Measurements from ENCODE around the gene SLC25A25. TPM values are rescaled to one million over a fixed set of nuclear protein-coding genes. Genes with fewer than 3 reads are reported as not detected.
A peak's percentile ranks its signal among the peaks of the same experiment; 100 is the strongest.

SLC25A25 gene
- total RNA-seq, 4 donors from 2014 or later, result 15.8 to 37.9 (median 24.1) TPM

DNA sequence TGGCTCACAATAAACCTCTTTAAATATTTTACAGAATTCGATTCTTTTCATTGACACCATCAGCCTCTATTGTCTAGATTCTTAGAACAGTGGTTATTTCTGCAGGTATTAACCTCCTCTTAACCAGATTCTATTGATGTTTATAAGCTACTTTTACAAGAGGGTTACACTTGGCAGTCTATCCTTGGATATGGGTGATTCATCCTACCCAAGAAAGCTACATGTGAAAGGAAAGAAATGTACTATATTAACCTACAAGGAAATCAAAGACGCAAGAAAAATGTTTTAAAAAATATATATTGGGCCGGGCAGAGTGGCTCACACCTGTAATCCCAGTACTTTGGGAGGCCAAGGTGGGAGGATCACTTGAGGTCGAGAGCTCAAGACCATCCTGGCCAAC is 16.7 kb downstream of the SLC25A25 start:
- TF ChIP-seq, protein P1, sequence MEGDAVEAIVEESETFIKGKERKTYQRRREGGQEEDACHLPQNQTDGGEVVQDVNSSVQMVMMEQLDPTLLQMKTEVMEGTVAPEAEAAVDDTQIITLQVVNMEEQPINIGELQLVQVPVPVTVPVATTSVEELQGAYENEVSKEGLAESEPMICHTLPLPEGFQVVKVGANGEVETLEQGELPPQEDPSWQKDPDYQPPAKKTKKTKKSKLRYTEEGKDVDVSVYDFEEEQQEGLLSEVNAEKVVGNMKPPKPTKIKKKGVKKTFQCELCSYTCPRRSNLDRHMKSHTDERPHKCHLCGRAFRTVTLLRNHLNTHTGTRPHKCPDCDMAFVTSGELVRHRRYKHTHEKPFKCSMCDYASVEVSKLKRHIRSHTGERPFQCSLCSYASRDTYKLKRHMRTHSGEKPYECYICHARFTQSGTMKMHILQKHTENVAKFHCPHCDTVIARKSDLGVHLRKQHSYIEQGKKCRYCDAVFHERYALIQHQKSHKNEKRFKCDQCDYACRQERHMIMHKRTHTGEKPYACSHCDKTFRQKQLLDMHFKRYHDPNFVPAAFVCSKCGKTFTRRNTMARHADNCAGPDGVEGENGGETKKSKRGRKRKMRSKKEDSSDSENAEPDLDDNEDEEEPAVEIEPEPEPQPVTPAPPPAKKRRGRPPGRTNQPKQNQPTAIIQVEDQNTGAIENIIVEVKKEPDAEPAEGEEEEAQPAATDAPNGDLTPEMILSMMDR (IDR thresholded peaks at IDR 0.05), result no peak
- TF ChIP-seq POLR2A (IDR thresholded peaks at IDR 0.05), result no peak
- H3K36me3 ChIP-seq, result peaks cover 0 to 4% (median 0%) of the 10 kb centered on the region in 3 donors
- no peaks in the 10 kb centered on the region for H3K9me3 ChIP-seq
- no peaks in the 10 kb centered on the region for H3K27me3 ChIP-seq
- no peak overlapping the region for H3K4me3 ChIP-seq
- no peak for DNase-seq
- H3K4me1 ChIP-seq, result peaks cover 15 to 68% (median 25%) of the 10 kb centered on the region in 3 donors
- H3K27ac ChIP-seq, result peak overlapping the region in 1 of 4 donors; percentile 10
- intact Hi-C loops (cut with DNase I), result no loop called here
- WGBS, 2 donors, result 87 to 88% methylated on average over 4 of the region's 4 CpGs

DNA sequence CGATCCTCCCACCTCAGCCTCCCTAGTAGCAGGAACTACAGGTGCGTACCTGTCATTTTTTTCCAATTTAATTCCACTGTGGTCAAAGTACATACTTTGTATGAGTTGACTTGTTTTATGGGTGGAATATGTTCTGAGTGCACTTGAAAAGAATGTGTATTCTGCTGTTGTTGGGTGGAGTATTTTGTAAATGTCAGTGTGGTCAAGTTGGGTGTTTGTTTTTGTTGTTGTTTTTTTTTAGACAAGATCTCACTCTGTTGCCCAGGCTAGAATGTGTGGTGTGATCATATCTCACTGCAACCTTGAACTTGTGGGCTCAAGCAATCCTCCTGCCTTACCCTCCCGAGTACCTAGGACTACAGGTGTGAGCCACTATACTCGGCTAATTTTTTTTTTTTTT is 17.9 kb downstream of the SLC25A25 start:
- no peak for DNase-seq
- H3K9me3 ChIP-seq, result no peaks in the 10 kb centered on the region
- no peaks in the 10 kb centered on the region for H3K27me3 ChIP-seq
- no peak overlapping the region for H3K27ac ChIP-seq
- peaks cover 0 to 4% (median 0%) of the 10 kb centered on the region in 3 donors for H3K36me3 ChIP-seq
- TF ChIP-seq, protein P1 (IDR thresholded peaks at IDR 0.05), result no peak
- TF ChIP-seq POLR2A (IDR thresholded peaks at IDR 0.05), result no peak
- H3K4me3 ChIP-seq, result no peak overlapping the region
- peaks cover 14 to 62% (median 20%) of the 10 kb centered on the region in 3 donors for H3K4me1 ChIP-seq
- WGBS, 2 donors, result 91 to 94% methylated on average over 4 of the region's 4 CpGs
- intact Hi-C loops (cut with DNase I), result no loop called here

DNA sequence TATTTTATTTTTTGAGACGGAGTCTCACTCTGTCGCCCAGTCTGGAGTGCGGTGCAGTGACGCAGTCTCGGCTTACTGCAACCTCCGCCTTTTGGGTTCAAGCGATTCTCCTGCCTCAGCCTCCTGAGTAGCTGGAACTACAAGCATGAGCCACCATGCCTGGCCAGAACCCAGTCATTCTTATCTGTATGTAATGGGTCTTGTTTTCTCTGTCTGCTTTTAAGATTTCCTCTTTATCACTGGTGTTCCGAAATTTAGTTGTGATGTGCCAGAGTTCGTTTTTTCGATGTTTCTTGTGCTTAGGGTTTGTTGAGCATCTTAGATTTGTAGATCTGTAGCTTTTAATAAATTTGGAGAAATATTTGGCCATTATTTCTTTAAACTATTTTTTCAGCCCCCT is 19.2 kb downstream of the SLC25A25 start:
- no peak overlapping the region for H3K27ac ChIP-seq
- intact Hi-C loops (cut with DNase I), result no loop called here
- WGBS, 2 donors, result 72 to 79% methylated on average over 10 of the region's 10 CpGs
- no peaks in the 10 kb centered on the region for H3K9me3 ChIP-seq
- no peak overlapping the region for H3K4me3 ChIP-seq
- H3K27me3 ChIP-seq, result no peaks in the 10 kb centered on the region
- DNase-seq, result no peak
- H3K4me1 ChIP-seq, result peaks cover 15 to 62% (median 20%) of the 10 kb centered on the region in 3 donors
- TF ChIP-seq, protein P1 (IDR thresholded peaks at IDR 0.05), result no peak
- no peak for TF ChIP-seq POLR2A (IDR thresholded peaks at IDR 0.05)
- peaks cover 0 to 4% (median 0%) of the 10 kb centered on the region in 3 donors for H3K36me3 ChIP-seq

DNA sequence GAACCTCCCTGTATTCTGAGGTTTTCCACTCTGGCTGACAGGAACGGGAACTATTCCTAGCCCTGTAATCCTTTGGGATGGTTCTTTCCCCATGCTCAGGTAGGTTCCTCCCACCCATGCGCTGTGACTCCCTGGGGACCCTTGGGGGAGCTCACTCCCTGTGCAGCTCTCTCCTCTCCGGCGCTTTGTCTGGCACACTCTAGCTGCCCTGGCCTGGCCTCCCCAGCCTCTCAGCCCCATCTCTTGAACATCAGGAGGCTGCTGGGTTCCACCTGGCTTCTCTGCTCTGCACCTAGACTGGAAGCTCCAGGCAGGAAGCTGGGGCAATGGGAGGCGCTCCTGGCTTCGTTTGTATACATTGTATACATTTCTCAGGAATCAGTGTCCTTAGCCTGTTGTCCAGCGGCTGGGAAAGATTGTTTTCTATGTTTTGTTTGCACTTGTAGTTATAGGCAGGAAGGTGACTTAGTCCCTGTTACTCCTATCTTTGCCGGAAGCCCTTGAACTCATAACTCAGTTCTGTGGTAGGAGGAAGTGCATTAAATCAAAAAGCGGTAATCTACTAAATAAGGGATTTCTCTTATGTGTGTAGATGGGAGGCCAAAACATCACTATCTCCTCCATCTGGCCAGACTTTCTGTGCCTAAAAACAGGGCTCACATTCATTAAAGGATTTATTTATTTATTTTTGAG is 20.4 kb downstream of the SLC25A25 start:
- intact Hi-C loops (cut with DNase I), result no loop called here
- Histone ChIP-seq H3K4me1 (peaks cover 22 to 63% (median 25%) of the 10 kb centered on the region in 3 donors), H3K36me3 (peaks cover 0 to 4% (median 0%) of the 10 kb centered on the region in 3 donors), H3K4me3 (no peak overlapping the region), H3K27ac (no peak overlapping the region), H3K9me3 (no peaks in the 10 kb centered on the region), H3K27me3 (no peaks in the 10 kb centered on the region)
- TF ChIP-seq POLR2A (IDR thresholded peaks at IDR 0.05), result no peak
- TF ChIP-seq, protein P1 (IDR thresholded peaks at IDR 0.05), result no peak
- 76 to 86% methylated on average over 5 to 9 of the region's 9 CpGs for WGBS, 2 donors
- DNase-seq, result no peak

- DNase-seq, result no peak
- 58 to 75% methylated on average over 1 of the region's 1 CpG for WGBS, 2 donors
- H3K27me3 ChIP-seq, result no peaks in the 10 kb centered on the region
- H3K4me3 ChIP-seq, result no peak overlapping the region
- no peak overlapping the region for H3K27ac ChIP-seq
- TF ChIP-seq, protein P1 (IDR thresholded peaks at IDR 0.05), result no peak
- TF ChIP-seq POLR2A (IDR thresholded peaks at IDR 0.05), result no peak
- intact Hi-C loops (cut with DNase I), result no loop called here
- H3K36me3 ChIP-seq, result peaks cover 0 to 4% (median 0%) of the 10 kb centered on the region in 3 donors
- no peaks in the 10 kb centered on the region for H3K9me3 ChIP-seq
- peaks cover 28 to 64% (median 31%) of the 10 kb centered on the region in 3 donors for H3K4me1 ChIP-seq
Observed at GRCh38 chr9:128089299-128089698, 21.3 kb downstream of the SLC25A25 start.

Data from esophagus squamous epithelium (tissue), 5 donors.